Testis (tissue), 3 donors: ENCODE data around the gene CHDH. TPM values are rescaled to one million over a fixed set of nuclear protein-coding genes. Genes with fewer than 3 reads are reported as not detected.

ENCODE experiments used
- DNase-seq: peaks from one replicate; pipeline ENCODE4 v3.0.0-alpha.2; 2019
- H3K27ac ChIP-seq, 2 donors: fragments of 200-600 bp; sonication (generic); one replicate each; pipeline ENCODE4 v1.5.1; 2019
- H3K27me3 ChIP-seq: fragments of 200-600 bp; sonication (generic); one replicate; pipeline ENCODE4 v1.5.1; 2019
- H3K36me3 ChIP-seq: fragments of 200-600 bp; sonication (generic); one replicate; pipeline ENCODE4 v1.5.1; 2017; ENCODE audit warnings: low read depth; ENCODE audit errors: missing control alignments
- H3K4me1 ChIP-seq: fragments of 200-600 bp; sonication (generic); one replicate; pipeline ENCODE4 v1.5.1; 2019
- H3K4me3 ChIP-seq, 2 donors: fragments of 200-600 bp; sonication (generic); one replicate each; pipeline ENCODE4 v1.5.1; 2017 to 2019
- H3K9me3 ChIP-seq: fragments of 200-600 bp; sonication (generic); one replicate; pipeline ENCODE4 v1.5.1; 2017
- CTCF ChIP-seq, 3 experiments: fragments of 450-650 bp in 2 of 3; fragments of 200-600 bp in 1 of 3; sonication (generic) in 1 of 3; IDR thresholded peaks; one replicate each; pipeline ENCODE4 v1.5.1; 2016 to 2019; ENCODE audit warnings: antibody characterized with exemption in 3 of 3, mild to moderate bottlenecking in 2 of 3, moderate library complexity in 1 of 3
- POLR2A ChIP-seq: fragments of 450-650 bp; IDR thresholded peaks from one replicate; pipeline ENCODE4 v1.6.1; 2017; ENCODE audit warnings: antibody characterized with exemption, mild to moderate bottlenecking, moderate library complexity
- WGBS, 2 donors: methylation state at CpG; one replicate each; pipeline ENCODE4 v1.1.5; 2018; 5-methylcytosine and 5-hydroxymethylcytosine counted together
- intact Hi-C: fragments of 100-400 bp; cut with DNase I; formaldehyde crosslinking; loops from one replicate; pipeline ENCODE4 v1.15.1; 2023; ENCODE audit warnings: low total_unique reads
- polyA plus RNA-seq: library from polyadenylated mRNA; stranded (reverse); fragments of 350-450 nt; fragmentation: Illumina TruSeq; extraction: RNeasy Lipid Tissue Mini Kit (QIAGEN cat#74804); gene quantifications from one replicate; pipeline ENCODE4 v1.2.3, GENCODE V29; 2014; ENCODE audit warnings: low read depth, low replicate concordance; ENCODE audit not compliant: insufficient read depth
- total RNA-seq, 2 donors: library from RNA; depleted of rRNA; stranded (reverse); fragments of >200 nt; gene quantifications; one replicate each; pipeline ENCODE4 v1.2.3, GENCODE V29; 2016

CHDH gene
- total and polyA plus RNA-seq, 3 donors from 2014 or later = 13.5 to 41.4 (median 28.1) TPM

DNA sequence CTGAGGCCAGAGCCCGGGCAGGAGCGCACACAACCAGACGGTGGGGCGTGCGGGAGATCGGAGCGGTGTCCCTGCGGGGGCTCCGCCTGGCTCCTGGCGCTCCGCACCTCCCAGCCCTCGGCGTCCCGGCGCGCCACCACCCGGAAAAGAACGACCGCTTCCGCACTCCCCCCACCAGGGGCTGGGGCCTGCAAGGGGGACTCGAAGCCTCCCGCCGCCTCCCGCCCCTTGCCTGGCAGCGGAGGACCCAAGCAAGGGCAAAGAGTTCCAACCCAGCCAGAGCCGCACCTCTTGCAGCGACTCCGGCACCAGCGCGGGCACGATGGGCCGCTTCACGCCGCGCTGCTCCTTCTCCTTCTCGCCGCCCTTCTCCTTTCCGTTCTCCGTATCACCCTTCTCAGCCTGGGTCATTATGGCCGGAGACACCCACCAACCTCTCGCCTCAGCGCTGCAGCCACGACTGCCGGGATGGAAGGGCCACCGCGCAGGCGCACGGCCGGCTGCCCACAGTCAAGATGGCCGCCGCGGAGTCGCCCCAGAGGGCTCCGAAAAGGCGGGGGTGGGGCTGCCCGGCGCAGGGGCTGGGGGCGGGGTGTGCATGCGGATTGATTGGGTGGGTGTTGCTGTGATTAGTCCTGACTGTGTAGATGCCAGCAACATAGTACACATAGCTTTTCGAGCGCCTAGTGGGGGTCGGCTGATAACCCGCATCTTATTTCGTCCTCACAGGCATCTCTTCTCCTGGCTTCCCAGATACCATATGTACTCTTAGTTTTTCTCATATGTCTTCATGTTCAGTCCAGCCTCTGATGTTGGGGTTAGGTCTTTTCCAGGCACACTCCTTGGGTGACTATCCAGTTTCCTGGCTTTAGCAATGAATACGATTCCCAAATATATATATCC, 35.7 kb upstream of the CHDH start, which contains the start of gene ACTR8:
ACTR8 (minus strand) TSS at position 462 of the 903 bp plus-strand sequence; CDS start at position 411, 51 bp downstream.
- no peaks in the 10 kb centered on the region for H3K9me3 ChIP-seq
- intact Hi-C loops = no loop called here
- TF ChIP-seq POLR2A (no peak), CTCF (IDR thresholded peaks at IDR 0.05) (peak in 2 of 3 experiments; percentile 20 to 32)
- peak within 1 kb of the TSS; percentile 73 to 91 for H3K4me3 ChIP-seq
- H3K4me1 ChIP-seq = peaks cover 11% of the 10 kb centered on the region
- H3K36me3 ChIP-seq = no peaks in the 10 kb centered on the region
- no peaks in the 10 kb centered on the region for H3K27me3 ChIP-seq
- 1 to 3% methylated on average over 12 to 62 of the region's 65 CpGs for WGBS, 2 donors
- peak; percentile 89 for DNase-seq
- H3K27ac ChIP-seq = peak within 1 kb of the TSS; percentile 76 to 80

- peak overlapping the region; percentile 73 to 91 for H3K4me3 ChIP-seq
- peak overlapping the region in 1 of 2 donors; percentile 80 for H3K27ac ChIP-seq
- H3K4me1 ChIP-seq = peaks cover 11% of the 10 kb centered on the region
- no peak for TF ChIP-seq CTCF (IDR thresholded peaks at IDR 0.05)
- TF ChIP-seq POLR2A = no peak
- no peaks in the 10 kb centered on the region for H3K9me3 ChIP-seq
- WGBS, 2 donors = 45 to 48% methylated on average over 10 of the region's 10 CpGs
- no peaks in the 10 kb centered on the region for H3K36me3 ChIP-seq
- no peaks in the 10 kb centered on the region for H3K27me3 ChIP-seq
- DNase-seq = no peak
- intact Hi-C loops = no loop called here
Measured at GRCh38 chr3:53880396-53881345, 34.5 kb upstream of the CHDH start.

GRCh38 chr3:53865732-53866499, 19.7 kb upstream of the CHDH start:
- intact Hi-C loops = no loop called here
- H3K4me3 ChIP-seq = no peak overlapping the region

More at GRCh38 chr3:53865732-53866499, 19.7 kb upstream of the CHDH start:
- no peak for DNase-seq
- Histone ChIP-seq H3K36me3 (no peaks in the 10 kb centered on the region), H3K27me3 (no peaks in the 10 kb centered on the region), H3K4me1 (no peaks in the 10 kb centered on the region), H3K27ac (no peak overlapping the region), H3K9me3 (no peaks in the 10 kb centered on the region)
- WGBS, 2 donors = 90 to 92% methylated on average over 5 of the region's 5 CpGs
- TF ChIP-seq POLR2A (no peak), CTCF (IDR thresholded peaks at IDR 0.05) (no peak)
